ENCODE results near the gene OCA2. TPM values are rescaled to one million over a fixed set of nuclear protein-coding genes. Genes with fewer than 3 reads are reported as not detected.
"Not testable (repeated sequence)": the region's sequence is repeated elsewhere in the genome, so short reads cannot be mapped to it uniquely, and the experiment has no call there.

Gene OCA2
- total RNA-seq, 1 experiment from 2014 or later, result 0.31 TPM

DNA sequence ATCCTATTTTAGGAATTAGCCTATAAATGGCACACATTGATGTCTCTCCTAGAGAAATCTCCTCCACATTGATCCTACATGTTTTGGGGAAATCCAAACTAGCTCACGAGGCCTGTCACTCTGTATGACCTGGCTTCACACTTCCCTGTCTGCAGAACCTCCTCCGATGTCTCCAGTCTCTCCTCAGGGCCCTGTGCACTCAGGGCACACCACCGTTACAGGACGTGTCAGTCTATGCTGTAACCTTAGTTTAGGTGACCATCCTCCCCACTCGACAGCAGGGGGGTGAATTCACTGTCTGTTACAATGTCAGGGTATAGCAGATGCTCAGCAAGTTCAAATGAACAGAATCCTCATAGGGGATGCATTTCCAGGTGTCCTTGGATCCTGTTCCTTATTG is 249.1 kb downstream of the OCA2 start:
- Mint-ChIP-seq H3K27ac (no peak overlapping the region), H3K9me3 (peaks cover 5 to 6% of the 10 kb centered on the region in 2 experiments; a peak in 4 of 5 replicates), H3K36me3 (ENCODE audit: insufficient read depth in 1 of 3, low read depth in 3 of 3) (peaks cover 0 to 10% (median 2%) of the 10 kb centered on the region in 3 experiments; a peak in 4 of 7 replicates), H3K4me3 (no peak overlapping the region), H3K4me1 (no peaks in the 10 kb centered on the region), H3K27me3 (ENCODE audit: low read depth) (peaks cover 6% of the 10 kb centered on the region)
- Histone ChIP-seq H3K56ac (ENCODE audit: insufficient read length, low read depth, low read length) (no peak overlapping the region), H3K4ac (ENCODE audit: low read depth, low read length) (no peak overlapping the region), H4K20me1 (ENCODE audit: control insufficient read depth, insufficient read depth, insufficient read length) (no peaks in the 10 kb centered on the region), H4K91ac (ENCODE audit: insufficient read length, low read depth, low read length) (no peak overlapping the region), H2BK20ac (ENCODE audit: low read depth, low read length, poor library complexity, severe bottlenecking) (no peak overlapping the region), H3K27me3 (ENCODE audit: insufficient read depth, low read length) (no peaks in the 10 kb centered on the region), H3K27ac (ENCODE audit: insufficient read length, low read depth, low read length) (no peak overlapping the region), H3T11ph (ENCODE audit: low read length) (no peak overlapping the region), H3K9me3 (ENCODE audit: control insufficient read depth, low read depth, low read length) (no peaks in the 10 kb centered on the region), H3K4me1 (ENCODE audit: insufficient read depth, low read length) (no peaks in the 10 kb centered on the region), H3K79me1 (ENCODE audit: insufficient read depth, low read depth, low read length, poor library complexity, severe bottlenecking) (no peaks in the 10 kb centered on the region), H2BK120ac (ENCODE audit: low read depth, low read length, poor library complexity, severe bottlenecking) (no peak overlapping the region), H4K8ac (replicated peaks; ENCODE audit: insufficient read length, low read depth, low read length) (no peak overlapping the region), H2BK5ac (ENCODE audit: insufficient read length, low read length) (no peak overlapping the region), H2BK12ac (ENCODE audit: insufficient read length, low read depth, low read length) (no peak overlapping the region), H3K9ac (ENCODE audit: extremely low read depth, insufficient read length, low read length) (no peak overlapping the region), H2AFZ (ENCODE audit: low read length) (no peak overlapping the region), H2BK15ac (ENCODE audit: low read depth, low read length) (no peak overlapping the region), H3K14ac (ENCODE audit: insufficient read depth, low read length) (no peak overlapping the region), H4K5ac (ENCODE audit: insufficient read length, low read depth, low read length) (no peak overlapping the region), H3K23ac (ENCODE audit: insufficient read length, low read depth, low read length) (no peak overlapping the region), H3K4me2 (ENCODE audit: insufficient read depth, insufficient read length, low read length) (no peak overlapping the region), H2AK5ac (ENCODE audit: insufficient read length, low read length) (no peak overlapping the region), H3K79me2 (ENCODE audit: insufficient read depth, low read length) (no peaks in the 10 kb centered on the region), H3K23me2 (ENCODE audit: insufficient read length, low read depth, low read length, poor library complexity, severe bottlenecking) (no peaks in the 10 kb centered on the region), H3K18ac (ENCODE audit: insufficient read length, low read depth, low read length) (no peak overlapping the region)
- WGBS (ENCODE audit: extremely low coverage, insufficient read length, low lambda C conversion rate), result no CpG with 5 or more reads among the region's 5 CpGs
- TF ChIP-seq, protein P1, sequence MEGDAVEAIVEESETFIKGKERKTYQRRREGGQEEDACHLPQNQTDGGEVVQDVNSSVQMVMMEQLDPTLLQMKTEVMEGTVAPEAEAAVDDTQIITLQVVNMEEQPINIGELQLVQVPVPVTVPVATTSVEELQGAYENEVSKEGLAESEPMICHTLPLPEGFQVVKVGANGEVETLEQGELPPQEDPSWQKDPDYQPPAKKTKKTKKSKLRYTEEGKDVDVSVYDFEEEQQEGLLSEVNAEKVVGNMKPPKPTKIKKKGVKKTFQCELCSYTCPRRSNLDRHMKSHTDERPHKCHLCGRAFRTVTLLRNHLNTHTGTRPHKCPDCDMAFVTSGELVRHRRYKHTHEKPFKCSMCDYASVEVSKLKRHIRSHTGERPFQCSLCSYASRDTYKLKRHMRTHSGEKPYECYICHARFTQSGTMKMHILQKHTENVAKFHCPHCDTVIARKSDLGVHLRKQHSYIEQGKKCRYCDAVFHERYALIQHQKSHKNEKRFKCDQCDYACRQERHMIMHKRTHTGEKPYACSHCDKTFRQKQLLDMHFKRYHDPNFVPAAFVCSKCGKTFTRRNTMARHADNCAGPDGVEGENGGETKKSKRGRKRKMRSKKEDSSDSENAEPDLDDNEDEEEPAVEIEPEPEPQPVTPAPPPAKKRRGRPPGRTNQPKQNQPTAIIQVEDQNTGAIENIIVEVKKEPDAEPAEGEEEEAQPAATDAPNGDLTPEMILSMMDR (conservative IDR thresholded peaks at IDR 0.05), result no peak
- DNase-seq, result no peak

DNA sequence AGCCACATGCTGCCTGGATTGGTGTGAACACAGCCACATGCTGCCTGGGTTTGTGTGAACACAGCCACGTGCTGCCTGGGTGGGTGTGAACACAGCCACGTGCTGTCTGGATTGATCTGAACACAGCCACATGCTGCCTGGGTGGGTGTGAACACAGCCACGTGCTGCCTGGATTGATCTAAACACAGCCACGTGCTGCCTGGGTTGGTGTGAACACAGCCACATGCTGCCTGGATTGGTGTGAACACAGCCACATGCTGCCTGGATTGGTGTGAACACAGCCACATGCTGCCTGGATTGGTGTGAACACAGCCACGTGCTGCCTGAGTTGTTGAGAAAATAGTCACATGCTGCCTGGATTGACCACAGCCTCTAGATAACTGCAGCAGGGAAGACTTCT is 250.2 kb downstream of the OCA2 start:
- not testable (repeated sequence) for H3K9ac ChIP-seq (ENCODE audit: extremely low read depth, insufficient read length, low read length); H4K91ac ChIP-seq (ENCODE audit: insufficient read length, low read depth, low read length); H3K79me2 ChIP-seq (ENCODE audit: insufficient read depth, low read length); H3K4me1 Mint-ChIP-seq; H3T11ph ChIP-seq (ENCODE audit: low read length); H2AK5ac ChIP-seq (ENCODE audit: insufficient read length, low read length); H2BK15ac ChIP-seq (ENCODE audit: low read depth, low read length); H3K4me3 Mint-ChIP-seq; H3K4ac ChIP-seq (ENCODE audit: low read depth, low read length); H3K79me1 ChIP-seq (ENCODE audit: insufficient read depth, low read depth, low read length, poor library complexity, severe bottlenecking); H3K4me2 ChIP-seq (ENCODE audit: insufficient read depth, insufficient read length, low read length); H3K9me3 ChIP-seq (ENCODE audit: control insufficient read depth, low read depth, low read length); H3K27me3 Mint-ChIP-seq (ENCODE audit: low read depth); H3K27ac ChIP-seq (ENCODE audit: insufficient read length, low read depth, low read length); H2BK12ac ChIP-seq (ENCODE audit: insufficient read length, low read depth, low read length); H2BK20ac ChIP-seq (ENCODE audit: low read depth, low read length, poor library complexity, severe bottlenecking); H3K9me3 Mint-ChIP-seq; H3K4me1 ChIP-seq (ENCODE audit: insufficient read depth, low read length); H2BK120ac ChIP-seq (ENCODE audit: low read depth, low read length, poor library complexity, severe bottlenecking); H4K8ac ChIP-seq (replicated peaks; ENCODE audit: insufficient read length, low read depth, low read length); H3K56ac ChIP-seq (ENCODE audit: insufficient read length, low read depth, low read length); H2BK5ac ChIP-seq (ENCODE audit: insufficient read length, low read length); H3K23ac ChIP-seq (ENCODE audit: insufficient read length, low read depth, low read length); H2AFZ ChIP-seq (ENCODE audit: low read length); H3K27me3 ChIP-seq (ENCODE audit: insufficient read depth, low read length); H4K20me1 ChIP-seq (ENCODE audit: control insufficient read depth, insufficient read depth, insufficient read length); H3K23me2 ChIP-seq (ENCODE audit: insufficient read length, low read depth, low read length, poor library complexity, severe bottlenecking); DNase-seq; H3K18ac ChIP-seq (ENCODE audit: insufficient read length, low read depth, low read length); H3K14ac ChIP-seq (ENCODE audit: insufficient read depth, low read length); H3K27ac Mint-ChIP-seq; H4K5ac ChIP-seq (ENCODE audit: insufficient read length, low read depth, low read length)
- WGBS (ENCODE audit: extremely low coverage, insufficient read length, low lambda C conversion rate), result no CpG with 5 or more reads among the region's 5 CpGs
- H3K36me3 Mint-ChIP-seq (ENCODE audit: insufficient read depth in 1 of 3, low read depth in 3 of 3), result peaks cover 0 to 10% (median 2%) of the 10 kb centered on the region in 3 experiments; a peak in 4 of 7 replicates

Data from H9 (cell line).